Keratinocyte (primary cell): ENCODE data around the gene UCK2.

Experiments used
- EZH2 ChIP-seq: IDR thresholded peaks from one replicate; pipeline ENCODE4 v1.6.1; 2012; ENCODE audit warnings: inconsistent platforms, mild to moderate bottlenecking, low read length, moderate library complexity
- TF ChIP-seq, protein P1 (sequence below), 3 experiments: IDR thresholded peaks in 1 of 3; conservative IDR thresholded peaks in 1 of 3; optimal IDR thresholded peaks in 1 of 3; 2 replicates in 2 of 3; 3 replicates in 1 of 3; pipeline versions ENCODE3 to v1.5.1; 2011; ENCODE audit warnings: low read length in 3 of 3, mild to moderate bottlenecking in 3 of 3, moderate library complexity in 2 of 3, control low read depth in 1 of 3, inconsistent platforms in 1 of 3; ENCODE audit not compliant: insufficient read depth in 2 of 3; ENCODE audit errors: extremely low read depth in 1 of 3

DNA sequence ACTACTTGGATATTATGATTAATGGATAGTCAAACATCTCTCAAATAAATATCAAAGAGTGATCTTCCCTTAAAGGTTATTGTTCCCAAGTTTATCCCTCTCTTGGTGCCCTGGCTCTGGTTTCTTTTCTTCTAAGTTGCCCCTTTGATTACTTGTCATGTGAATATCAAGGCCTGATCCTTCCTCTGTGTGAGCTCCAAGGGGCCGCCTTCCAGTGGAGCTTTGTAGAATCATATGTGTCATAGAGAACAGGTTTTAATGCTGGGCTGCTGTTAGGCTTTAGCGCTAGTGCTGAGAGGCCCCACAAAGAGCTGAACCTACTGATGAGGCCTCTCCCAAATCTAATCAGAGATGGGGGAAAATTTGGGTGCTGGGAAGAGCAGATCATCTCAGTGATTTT, 25.5 kb downstream of the UCK2 start:
- TF ChIP-seq, protein P1, sequence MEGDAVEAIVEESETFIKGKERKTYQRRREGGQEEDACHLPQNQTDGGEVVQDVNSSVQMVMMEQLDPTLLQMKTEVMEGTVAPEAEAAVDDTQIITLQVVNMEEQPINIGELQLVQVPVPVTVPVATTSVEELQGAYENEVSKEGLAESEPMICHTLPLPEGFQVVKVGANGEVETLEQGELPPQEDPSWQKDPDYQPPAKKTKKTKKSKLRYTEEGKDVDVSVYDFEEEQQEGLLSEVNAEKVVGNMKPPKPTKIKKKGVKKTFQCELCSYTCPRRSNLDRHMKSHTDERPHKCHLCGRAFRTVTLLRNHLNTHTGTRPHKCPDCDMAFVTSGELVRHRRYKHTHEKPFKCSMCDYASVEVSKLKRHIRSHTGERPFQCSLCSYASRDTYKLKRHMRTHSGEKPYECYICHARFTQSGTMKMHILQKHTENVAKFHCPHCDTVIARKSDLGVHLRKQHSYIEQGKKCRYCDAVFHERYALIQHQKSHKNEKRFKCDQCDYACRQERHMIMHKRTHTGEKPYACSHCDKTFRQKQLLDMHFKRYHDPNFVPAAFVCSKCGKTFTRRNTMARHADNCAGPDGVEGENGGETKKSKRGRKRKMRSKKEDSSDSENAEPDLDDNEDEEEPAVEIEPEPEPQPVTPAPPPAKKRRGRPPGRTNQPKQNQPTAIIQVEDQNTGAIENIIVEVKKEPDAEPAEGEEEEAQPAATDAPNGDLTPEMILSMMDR (optimal IDR thresholded peaks at IDR 0.05 in 1 of 3, IDR thresholded peaks at IDR 0.05 in 1 of 3, conservative IDR thresholded peaks at IDR 0.05 in 1 of 3; ENCODE audit: extremely low read depth in 1 of 3, insufficient read depth in 2 of 3, low read length in 3 of 3) = no peak
- no peak for TF ChIP-seq EZH2
